ENCODE data around the gene PBX3. TPM values are rescaled to one million over a fixed set of nuclear protein-coding genes. Genes with fewer than 3 reads are reported as not detected.

Gene PBX3
- total and polyA plus RNA-seq, 4 donors: 7.3 to 18.9 (median 11.1) TPM

- no peak for DNase-seq (ENCODE audit: low spot score)
- Histone ChIP-seq H3K9ac (ENCODE audit: low read depth in 1 of 2, low read length in 2 of 2) (no peak overlapping the region), H3K27me3 (ENCODE audit: control insufficient read depth in 4 of 4, insufficient read depth in 4 of 4, low read length in 3 of 4) (no peaks in the 10 kb centered on the region), H3K4me3 (ENCODE audit: low read depth in 1 of 3, low read length in 3 of 3) (no peak overlapping the region), H3K4me1 (ENCODE audit: control insufficient read depth in 4 of 4, insufficient read depth in 4 of 4, low read length in 3 of 4) (no peaks in the 10 kb centered on the region), H3K9me3 (ENCODE audit: control insufficient read depth in 4 of 4, low read length in 3 of 4) (no peaks in the 10 kb centered on the region), H3K36me3 (ENCODE audit: control insufficient read depth in 4 of 4, insufficient read depth in 3 of 4, low read depth in 1 of 4, low read length in 3 of 4) (no peaks in the 10 kb centered on the region), H3K27ac (ENCODE audit: low read depth in 1 of 2, low read length in 2 of 2) (no peak overlapping the region)
- WGBS: 86% methylated on average over 2 of the region's 2 CpGs
- TF ChIP-seq SP1 (IDR thresholded peaks at IDR 0.05): no peak
- TF ChIP-seq HNF4A (conservative IDR thresholded peaks at IDR 0.05): no peak
- no peak for TF ChIP-seq YY1 (IDR thresholded peaks at IDR 0.05)
- TF ChIP-seq EGR1 (IDR thresholded peaks at IDR 0.05; ENCODE audit: low read depth in 2 of 2): no peak
- no peak for TF ChIP-seq RAD21 (IDR thresholded peaks at IDR 0.05)
- TF ChIP-seq MAX (IDR thresholded peaks at IDR 0.05): no peak
- TF ChIP-seq JUND (IDR thresholded peaks at IDR 0.05): no peak
- no peak for TF ChIP-seq ZBTB33 (IDR thresholded peaks at IDR 0.05)
- no peak for TF ChIP-seq REST (IDR thresholded peaks at IDR 0.05)
- no peak for TF ChIP-seq CTCF (IDR thresholded peaks at IDR 0.05; ENCODE audit: low read depth, low read length, missing input control)
- no peak for TF ChIP-seq RXRA (IDR thresholded peaks at IDR 0.05)
- TF ChIP-seq NR2F2 (IDR thresholded peaks at IDR 0.05): no peak
- TF ChIP-seq ATF3 (IDR thresholded peaks at IDR 0.05): no peak
- no peak for TF ChIP-seq GABPA (IDR thresholded peaks at IDR 0.05 in 1 of 2, conservative IDR thresholded peaks at IDR 0.05 in 1 of 2)
- TF ChIP-seq FOXA2 (IDR thresholded peaks at IDR 0.05): no peak
- no peak for TF ChIP-seq TAF1 (conservative IDR thresholded peaks at IDR 0.05)
Measured at GRCh38 chr9:125984461-125984860, 237.3 kb downstream of the PBX3 start.
